GM18505 (cell line): ENCODE data around the gene RAMACL.
"Not testable (repeated sequence)": the region's sequence is repeated elsewhere in the genome, so short reads cannot be mapped to it uniquely, and the experiment has no call there.

ENCODE experiments used
- ATAC-seq: cut with Tn5 transposase; IDR thresholded peaks from one replicate; pipeline ENCODE4 v1.9.1; 2021; ENCODE audit not compliant: unreplicated experiment
- POLR2A ChIP-seq: IDR thresholded peaks from 4 replicates; pipeline ENCODE4 v1.6.1; 2011; ENCODE audit warnings: borderline replicate concordance; ENCODE audit not compliant: insufficient read depth, insufficient read length; ENCODE audit errors: extremely low read depth

The RAMACL gene

GRCh38 chr6:166555086-166555485 is 31.4 kb downstream of the RAMACL start:
- no peak for TF ChIP-seq POLR2A

GRCh38 chr6:166554316-166554715 is 32.2 kb downstream of the RAMACL start:
- no peak for ATAC-seq
- no peak for TF ChIP-seq POLR2A

More at GRCh38 chr6:166555086-166555485, 31.4 kb downstream of the RAMACL start:
- ATAC-seq, result no peak

DNA sequence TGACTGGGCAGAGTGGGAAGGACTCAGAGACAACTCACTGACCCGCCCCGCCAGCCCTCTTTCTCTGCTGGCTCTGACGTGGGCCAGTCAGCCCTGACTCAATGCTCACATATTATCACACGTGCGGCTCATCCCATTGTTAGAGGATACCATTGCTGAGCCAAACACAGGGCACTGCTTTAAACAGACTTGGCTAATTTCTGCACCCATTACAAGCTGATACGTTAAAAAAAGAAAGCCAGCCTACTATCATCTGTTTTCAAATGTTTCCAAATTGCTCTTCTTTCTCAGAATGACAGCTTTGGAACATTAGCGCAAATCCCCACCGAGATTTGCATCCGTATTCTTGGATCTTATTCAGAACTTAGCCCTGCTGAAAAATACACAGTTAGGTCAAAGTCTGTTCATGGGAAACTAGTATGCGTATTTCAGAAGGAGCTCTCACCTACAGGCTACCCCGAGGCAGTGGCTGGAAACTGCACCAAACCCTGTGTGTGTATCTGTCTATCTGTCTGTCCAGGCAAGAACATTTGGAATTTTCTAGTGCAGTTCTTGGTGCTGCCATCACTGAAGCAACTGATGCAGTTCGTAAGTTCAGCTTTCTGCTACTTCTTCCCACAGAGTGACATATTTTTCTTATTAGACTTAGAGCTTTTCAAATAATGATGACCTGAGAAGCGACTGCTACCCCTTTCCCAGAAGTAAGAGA is 32.8 kb downstream of the RAMACL start:
- no peak for ATAC-seq
- no peak for TF ChIP-seq POLR2A

DNA sequence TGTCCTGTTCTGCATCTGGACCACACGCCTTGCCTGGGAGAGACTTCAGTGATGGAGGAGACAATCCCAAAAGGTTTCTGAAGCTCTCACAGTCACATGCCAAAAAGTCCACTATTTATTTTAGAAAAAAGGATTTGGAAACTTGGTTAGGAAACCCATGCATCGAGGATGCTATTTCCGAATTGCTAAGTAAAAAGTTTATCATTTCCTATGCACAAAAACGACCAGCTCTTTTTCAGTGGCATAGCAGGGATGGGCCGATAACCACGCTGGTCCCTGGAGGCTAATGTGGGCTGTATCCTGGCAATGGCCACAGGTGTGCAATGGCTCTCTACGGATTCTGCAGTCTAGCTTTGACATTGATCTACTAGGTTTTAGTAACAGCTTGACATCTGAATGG is 33.9 kb downstream of the RAMACL start:
- no peak for TF ChIP-seq POLR2A
- ATAC-seq, result no peak

GRCh38 chr6:166551754-166552495 is 34.6 kb downstream of the RAMACL start:
- ATAC-seq, result no peak
- TF ChIP-seq POLR2A, result no peak

- ATAC-seq, result no peak
- TF ChIP-seq POLR2A, result no peak
Observed at GRCh38 chr6:166546653-166547052, 39.8 kb downstream of the RAMACL start.

DNA sequence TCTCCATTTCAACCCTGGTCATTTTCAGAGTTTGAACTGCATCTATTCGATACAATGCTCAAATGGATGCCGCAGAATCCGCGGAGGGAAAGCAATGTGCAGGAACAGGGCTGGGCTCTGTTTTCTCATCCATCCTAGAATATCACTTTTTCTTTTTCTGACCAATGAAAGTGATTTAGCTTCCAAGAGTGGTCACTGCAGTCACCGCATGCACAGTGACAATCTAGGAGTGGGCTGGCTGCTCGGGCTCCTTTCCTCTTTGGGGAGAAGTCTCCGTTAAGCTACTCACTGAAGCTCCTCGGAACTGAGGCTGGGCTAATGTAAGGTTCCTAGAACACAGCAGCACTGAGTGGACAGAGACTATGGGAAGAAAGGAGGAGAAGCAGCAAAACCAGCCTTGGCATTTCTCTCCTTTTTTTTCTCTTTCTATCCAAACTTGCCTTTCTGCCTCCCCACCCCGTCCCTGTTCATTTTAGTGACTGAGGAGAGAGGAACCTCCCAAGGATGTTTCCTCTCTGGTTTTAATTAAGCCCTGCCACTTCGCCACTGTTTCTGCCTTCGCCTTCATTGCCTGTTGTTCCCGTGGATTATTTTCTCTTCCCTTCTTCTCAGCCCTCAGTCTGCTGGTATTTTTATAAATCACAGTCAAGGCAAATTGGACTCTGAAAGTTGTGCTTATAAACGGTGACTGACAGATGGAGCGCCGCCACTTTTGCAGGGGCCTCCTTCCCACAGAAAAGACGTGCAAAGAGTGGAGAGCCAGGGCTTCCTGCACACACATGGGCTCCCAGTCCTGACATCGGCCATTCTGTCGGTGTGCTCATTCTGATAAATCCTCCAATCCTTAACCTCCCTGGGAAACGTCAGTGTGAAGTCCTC is 41.1 kb downstream of the RAMACL start:
- ATAC-seq, result no peak
- TF ChIP-seq POLR2A, result no peak

DNA sequence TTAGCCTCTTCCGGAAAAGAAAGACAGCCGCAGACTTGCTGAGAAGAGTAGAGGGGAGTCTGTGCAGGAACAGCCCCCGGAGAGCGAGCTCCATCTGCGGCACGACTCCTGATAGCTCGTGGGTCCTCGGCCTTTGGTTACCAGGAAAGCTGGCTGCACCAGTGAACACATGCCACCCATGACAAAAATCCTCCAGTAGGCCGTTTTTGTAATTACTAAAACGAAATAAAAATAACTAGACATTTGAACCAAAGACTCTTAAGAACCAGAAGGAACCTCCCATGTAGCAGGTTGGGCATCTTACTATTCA is 42.2 kb downstream of the RAMACL start:
- no peak for ATAC-seq
- no peak for TF ChIP-seq POLR2A

- TF ChIP-seq POLR2A, result no peak
- ATAC-seq, result no peak
Observed at GRCh38 chr6:166543603-166544295, 42.7 kb downstream of the RAMACL start.

DNA sequence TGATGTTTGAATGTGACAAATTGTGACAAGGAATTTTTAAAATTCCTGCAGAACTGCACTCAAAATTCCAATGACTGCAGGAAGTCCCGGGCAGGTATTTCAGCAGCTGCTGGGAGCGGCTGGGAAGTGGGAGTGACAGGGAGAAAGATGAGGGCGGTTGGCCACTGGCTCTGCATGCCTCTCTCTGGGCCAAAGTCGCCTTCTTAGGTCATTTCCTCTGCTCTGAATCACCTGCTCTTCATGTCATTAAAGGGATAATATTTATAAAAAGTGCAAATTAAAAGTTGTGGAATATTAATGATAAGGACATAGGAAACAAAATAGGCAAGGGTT is 43.9 kb downstream of the RAMACL start:
- no peak for TF ChIP-seq POLR2A
- ATAC-seq, result no peak

GRCh38 chr6:166541876-166542579 is 44.5 kb downstream of the RAMACL start:
- ATAC-seq, result no peak
- no peak for TF ChIP-seq POLR2A

DNA sequence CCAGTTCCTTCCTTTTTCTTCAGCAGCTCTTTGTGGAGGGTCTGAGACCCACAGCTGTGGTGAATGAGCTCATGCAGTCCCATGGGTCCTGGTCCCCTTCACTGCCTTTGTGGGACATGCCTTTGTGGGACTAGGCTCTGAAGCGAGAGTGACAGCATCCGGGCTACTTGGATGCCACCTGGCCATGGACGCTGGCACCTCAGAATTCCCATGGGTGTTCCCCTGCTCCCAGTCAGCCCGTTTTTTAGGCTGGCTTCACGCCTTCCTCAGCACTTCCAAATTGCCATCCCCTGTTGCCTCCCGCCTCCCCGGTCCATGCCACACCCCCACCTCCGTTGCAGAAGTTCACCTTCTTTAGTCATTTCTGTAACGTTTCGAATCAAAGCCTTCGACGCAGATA is 45.1 kb downstream of the RAMACL start:
- no peak for ATAC-seq

DNA sequence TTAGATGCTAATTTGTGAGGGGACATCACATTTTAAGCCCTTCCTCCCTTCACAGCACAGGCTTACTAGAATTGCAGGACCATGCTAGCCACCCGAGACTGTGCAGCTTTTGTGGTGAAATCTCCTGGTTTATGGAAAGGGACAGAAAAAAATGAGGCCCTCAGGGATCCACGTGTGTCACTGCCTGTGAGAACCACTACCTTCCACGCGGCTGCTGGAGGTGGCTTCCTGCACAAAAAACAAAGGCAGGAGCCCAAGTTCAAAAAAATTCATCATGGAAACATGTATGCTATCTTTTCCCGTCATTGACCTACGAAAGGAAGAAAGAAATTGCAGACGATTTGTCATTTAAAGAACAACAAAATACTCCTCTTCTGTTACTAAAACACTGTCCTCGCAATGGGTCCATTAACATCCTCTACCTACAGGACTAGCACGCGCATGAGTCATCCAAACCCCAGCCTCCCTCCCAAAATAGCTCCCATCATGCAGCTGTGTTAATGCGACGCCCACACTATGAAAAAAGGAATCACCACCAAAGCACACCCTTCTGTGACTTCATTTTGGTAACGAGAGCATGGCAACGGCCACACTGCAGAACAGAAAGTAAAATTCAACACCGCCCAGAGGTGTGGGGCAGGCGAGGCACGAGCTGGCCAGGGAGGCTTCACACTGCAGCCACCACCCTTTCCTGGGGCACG is 45.7 kb downstream of the RAMACL start:
- TF ChIP-seq POLR2A, result no peak
- ATAC-seq, result peak; percentile 98

More for the DNA sequence above, 45.1 kb downstream of the RAMACL start:
- TF ChIP-seq POLR2A, result no peak

- TF ChIP-seq POLR2A, result no peak
- ATAC-seq, result no peak
Observed at GRCh38 chr6:166539543-166539942, 46.9 kb downstream of the RAMACL start.

DNA sequence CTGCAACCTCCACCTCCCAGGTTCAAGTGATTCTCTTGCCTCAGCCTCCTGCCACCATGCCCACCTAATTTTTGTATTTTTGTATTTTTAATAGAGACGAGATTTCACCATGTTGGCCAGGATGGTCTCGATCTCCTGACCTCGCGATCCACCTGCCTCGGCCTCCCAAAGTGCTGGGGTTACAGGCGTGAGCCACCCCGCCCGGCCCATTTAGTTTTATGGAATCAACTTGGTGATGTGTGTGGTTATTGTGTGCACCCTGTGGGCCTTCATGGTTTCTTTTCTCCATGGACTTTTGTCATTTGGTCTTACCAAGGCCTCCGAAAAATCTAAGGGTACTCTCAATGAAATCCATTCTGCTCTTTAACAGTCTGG is 47.5 kb downstream of the RAMACL start:
- ATAC-seq, result not testable (repeated sequence)
